H1 (cell line): ENCODE results near the gene METAP1D.

Experiments
- CREB1 ChIP-seq: IDR thresholded peaks from 2 replicates; pipeline ENCODE4 v1.6.1; 2012; ENCODE audit warnings: inconsistent platforms
- FOSL1 ChIP-seq: IDR thresholded peaks from 2 replicates; pipeline ENCODE4 v1.6.1; 2011; ENCODE audit warnings: mild to moderate bottlenecking, low read depth, low read length, moderate library complexity; ENCODE audit not compliant: insufficient read depth
- JUN ChIP-seq: IDR thresholded peaks from 2 replicates; pipeline ENCODE4 v1.6.1; 2011; ENCODE audit warnings: low read depth, mild to moderate bottlenecking, improper control_type of control experiment, low read length
- MAX ChIP-seq: IDR thresholded peaks from 2 replicates; pipeline ENCODE4 v1.6.1; 2012; ENCODE audit warnings: inconsistent platforms
- PHF8 ChIP-seq: fragments of 200-600 bp; sonication (generic); conservative IDR thresholded peaks from 2 replicates; pipeline ENCODE4 v1.7.1; 2012; ENCODE audit warnings: low read depth, mild to moderate bottlenecking, inconsistent platforms, low read length, moderate library complexity
- RFX5 ChIP-seq: IDR thresholded peaks from 2 replicates; pipeline ENCODE4 v1.6.1; 2011; ENCODE audit warnings: low read depth, low read length, improper control_type of control experiment, borderline replicate concordance
- SIN3A ChIP-seq, 2 experiments: IDR thresholded peaks in 1 of 2; conservative IDR thresholded peaks in 1 of 2; 2 replicates each; pipeline ENCODE4 v1.6.1; 2011 to 2012; ENCODE audit warnings: low read length in 2 of 2, improper control_type of control experiment in 1 of 2, low read depth in 1 of 2, mild to moderate bottlenecking in 1 of 2
- SP1 ChIP-seq: IDR thresholded peaks from 2 replicates; pipeline ENCODE4 v1.6.1; 2011; ENCODE audit warnings: low read depth, low read length
- TAF1 ChIP-seq: IDR thresholded peaks from 2 replicates; pipeline ENCODE4 v1.6.1; 2011; ENCODE audit warnings: mild to moderate bottlenecking, low read depth, low read length
- TAF7 ChIP-seq: optimal IDR thresholded peaks from 2 replicates; pipeline ENCODE3; 2011; ENCODE audit warnings: low read depth, mild to moderate bottlenecking, inconsistent platforms, low read length, moderate library complexity, borderline replicate concordance
- TF ChIP-seq, protein P1 (sequence below), 3 experiments: IDR thresholded peaks; 1 replicate in 2 of 3; 2 replicates in 1 of 3; pipeline versions ENCODE4 v1.5.1 to v1.6.1; 2011; ENCODE audit warnings: low read length in 3 of 3, mild to moderate bottlenecking in 3 of 3, inconsistent platforms in 2 of 3, low read depth in 1 of 3, moderate library complexity in 1 of 3; ENCODE audit not compliant: insufficient read depth in 1 of 3; ENCODE audit errors: control extremely low read depth in 1 of 3
- TF ChIP-seq, protein P2 (sequence below): IDR thresholded peaks from 2 replicates; pipeline ENCODE4 v1.6.1; 2012; ENCODE audit warnings: low read length, inconsistent platforms

DNA sequence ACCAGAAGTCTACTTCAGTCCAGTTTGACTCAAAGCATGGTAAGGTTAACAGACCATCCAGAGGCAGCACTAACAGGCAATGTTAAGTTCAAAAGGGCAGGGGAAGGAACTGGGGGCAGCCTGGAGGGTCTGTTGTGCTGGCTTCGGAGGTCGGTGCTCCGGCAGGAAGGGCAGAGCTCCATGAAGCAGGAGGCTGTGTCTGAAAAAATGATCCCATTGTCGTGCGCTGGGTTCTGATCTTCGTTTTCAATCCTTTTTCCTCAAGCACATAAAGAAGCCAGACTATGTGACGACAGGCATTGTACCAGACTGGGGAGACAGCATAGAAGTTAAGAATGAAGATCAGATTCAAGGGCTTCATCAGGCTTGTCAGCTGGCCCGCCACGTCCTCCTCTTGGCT lies 63.7 kb downstream of the METAP1D start:
- TF ChIP-seq FOSL1 (no peak), MAX (no peak), PHF8 (no peak), SP1 (no peak), CREB1 (no peak), SIN3A (conservative IDR thresholded peaks at IDR 0.05 in 1 of 2, IDR thresholded peaks at IDR 0.05 in 1 of 2; ENCODE audit: low read depth in 1 of 2, low read length in 2 of 2) (no peak), JUN (no peak), RFX5 (no peak), TAF1 (no peak), TAF7 (no peak)
- TF ChIP-seq, protein P1, sequence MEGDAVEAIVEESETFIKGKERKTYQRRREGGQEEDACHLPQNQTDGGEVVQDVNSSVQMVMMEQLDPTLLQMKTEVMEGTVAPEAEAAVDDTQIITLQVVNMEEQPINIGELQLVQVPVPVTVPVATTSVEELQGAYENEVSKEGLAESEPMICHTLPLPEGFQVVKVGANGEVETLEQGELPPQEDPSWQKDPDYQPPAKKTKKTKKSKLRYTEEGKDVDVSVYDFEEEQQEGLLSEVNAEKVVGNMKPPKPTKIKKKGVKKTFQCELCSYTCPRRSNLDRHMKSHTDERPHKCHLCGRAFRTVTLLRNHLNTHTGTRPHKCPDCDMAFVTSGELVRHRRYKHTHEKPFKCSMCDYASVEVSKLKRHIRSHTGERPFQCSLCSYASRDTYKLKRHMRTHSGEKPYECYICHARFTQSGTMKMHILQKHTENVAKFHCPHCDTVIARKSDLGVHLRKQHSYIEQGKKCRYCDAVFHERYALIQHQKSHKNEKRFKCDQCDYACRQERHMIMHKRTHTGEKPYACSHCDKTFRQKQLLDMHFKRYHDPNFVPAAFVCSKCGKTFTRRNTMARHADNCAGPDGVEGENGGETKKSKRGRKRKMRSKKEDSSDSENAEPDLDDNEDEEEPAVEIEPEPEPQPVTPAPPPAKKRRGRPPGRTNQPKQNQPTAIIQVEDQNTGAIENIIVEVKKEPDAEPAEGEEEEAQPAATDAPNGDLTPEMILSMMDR (IDR thresholded peaks at IDR 0.05; ENCODE audit: control extremely low read depth in 1 of 3, insufficient read depth in 1 of 3, low read depth in 1 of 3, low read length in 3 of 3), result no peak
- TF ChIP-seq, protein P2, sequence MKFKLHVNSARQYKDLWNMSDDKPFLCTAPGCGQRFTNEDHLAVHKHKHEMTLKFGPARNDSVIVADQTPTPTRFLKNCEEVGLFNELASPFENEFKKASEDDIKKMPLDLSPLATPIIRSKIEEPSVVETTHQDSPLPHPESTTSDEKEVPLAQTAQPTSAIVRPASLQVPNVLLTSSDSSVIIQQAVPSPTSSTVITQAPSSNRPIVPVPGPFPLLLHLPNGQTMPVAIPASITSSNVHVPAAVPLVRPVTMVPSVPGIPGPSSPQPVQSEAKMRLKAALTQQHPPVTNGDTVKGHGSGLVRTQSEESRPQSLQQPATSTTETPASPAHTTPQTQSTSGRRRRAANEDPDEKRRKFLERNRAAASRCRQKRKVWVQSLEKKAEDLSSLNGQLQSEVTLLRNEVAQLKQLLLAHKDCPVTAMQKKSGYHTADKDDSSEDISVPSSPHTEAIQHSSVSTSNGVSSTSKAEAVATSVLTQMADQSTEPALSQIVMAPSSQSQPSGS, result no peak
